HEK293 (cell line): ENCODE data around the gene TBX4.
A peak's percentile ranks its signal among the peaks of the same experiment; 100 is the strongest.

Experiments
- CTCF ChIA-PET: fragments of 350-600 bp; formaldehyde crosslinking; extraction: SDS; loops from one replicate; lab custom pipeline; 2021; ENCODE audit warnings: antibody characterized with exemption; lab: Yijun Ruan, JAX
- POLR2A ChIA-PET: fragments of 300-600 bp; formaldehyde crosslinking; extraction: SDS; loops from one replicate; lab custom pipeline; 2020; ENCODE audit warnings: antibody characterized with exemption, inconsistent platforms; lab: Yijun Ruan, JAX
- H3K27ac ChIP-seq: fragments of 200-500 bp; sonication (Bioruptor generic); 2 replicates; pipeline ENCODE4 v1.5.1; 2014; ENCODE audit warnings: low read depth, low read length, control low read depth, inconsistent platforms; ENCODE audit errors: extremely low read depth
- H3K36me3 ChIP-seq, 2 experiments: fragments of 200-500 bp in 1 of 2; sonication (Bioruptor generic) in 1 of 2; 1 replicate in 1 of 2; 2 replicates in 1 of 2; pipeline ENCODE4 v1.5.1; 2014 to 2017; ENCODE audit warnings: inconsistent platforms in 2 of 2, low read length in 2 of 2; ENCODE audit not compliant: control insufficient read depth in 2 of 2, insufficient read depth in 1 of 2
- H3K4me1 ChIP-seq: fragments of 200-500 bp; sonication (Bioruptor generic); 2 replicates; pipeline ENCODE4 v1.5.1; 2014; ENCODE audit warnings: mild to moderate bottlenecking, low read length, inconsistent platforms; ENCODE audit not compliant: control insufficient read depth, insufficient read depth
- H3K4me3 ChIP-seq: 2 replicates; pipeline ENCODE4 v1.5.1; 2011; ENCODE audit warnings: low read depth, mild to moderate bottlenecking, control low read depth, low read length, moderate library complexity
- H3K9me3 ChIP-seq: fragments of 200-500 bp; sonication (Bioruptor generic); 2 replicates; pipeline ENCODE4 v1.5.1; 2014; ENCODE audit warnings: low read depth, low read length, inconsistent platforms; ENCODE audit not compliant: control insufficient read depth, insufficient read depth
- PRDM1 ChIP-seq: fragments of 450-650 bp; formaldehyde crosslinking; IDR thresholded peaks from 2 replicates; pipeline ENCODE4; 2016; ENCODE audit warnings: missing biosample characterization, missing genetic modification characterization
- SCRT2 ChIP-seq: fragments of 450-650 bp; formaldehyde crosslinking; IDR thresholded peaks from 2 replicates; pipeline ENCODE4 v1.5.1; 2016; ENCODE audit warnings: missing biosample characterization, missing genetic modification characterization
- SP2 ChIP-seq: fragments of 450-650 bp; formaldehyde crosslinking; IDR thresholded peaks from 2 replicates; pipeline ENCODE4 v1.5.1; 2016; ENCODE audit warnings: missing biosample characterization, missing genetic modification characterization
- SP7 ChIP-seq: fragments of 450-650 bp; formaldehyde crosslinking; IDR thresholded peaks from 2 replicates; pipeline ENCODE4 v1.5.1; 2016; ENCODE audit warnings: missing biosample characterization, missing genetic modification characterization
- TRIM28 ChIP-seq: IDR thresholded peaks from 2 replicates; pipeline ENCODE4 v1.6.1; 2011; ENCODE audit warnings: low read length, control low read depth, borderline replicate concordance
- YY2 ChIP-seq: fragments of 450-650 bp; formaldehyde crosslinking; IDR thresholded peaks from 2 replicates; pipeline ENCODE4 v1.5.1; 2016; ENCODE audit warnings: missing biosample characterization, missing genetic modification characterization
- ZBTB17 ChIP-seq: fragments of 450-650 bp; formaldehyde crosslinking; IDR thresholded peaks from 2 replicates; pipeline ENCODE4 v1.5.1; 2016; ENCODE audit warnings: missing biosample characterization, missing genetic modification characterization
- ZBTB7A ChIP-seq: fragments of 450-650 bp; formaldehyde crosslinking; IDR thresholded peaks from 2 replicates; pipeline ENCODE4 v1.5.1; 2016; ENCODE audit warnings: low read depth, missing biosample characterization, missing genetic modification characterization
- ZBTB8A ChIP-seq: fragments of 450-650 bp; formaldehyde crosslinking; IDR thresholded peaks from 2 replicates; pipeline ENCODE4 v1.5.1; 2016; ENCODE audit warnings: missing biosample characterization, missing genetic modification characterization
- ZNF19 ChIP-seq: fragments of 450-650 bp; formaldehyde crosslinking; IDR thresholded peaks from 2 replicates; pipeline ENCODE4; 2016; ENCODE audit warnings: missing biosample characterization, missing genetic modification characterization, low read depth
- ZNF558 ChIP-seq: fragments of 450-650 bp; formaldehyde crosslinking; IDR thresholded peaks from 2 replicates; pipeline ENCODE4 v1.5.1; 2016; ENCODE audit warnings: missing biosample characterization, missing genetic modification characterization
- ZNF621 ChIP-seq: fragments of 450-650 bp; formaldehyde crosslinking; IDR thresholded peaks from 2 replicates; pipeline ENCODE4 v1.5.1; 2017; ENCODE audit warnings: missing biosample characterization, missing genetic modification characterization
- ZNF654 ChIP-seq: fragments of 450-650 bp; formaldehyde crosslinking; IDR thresholded peaks from 2 replicates; pipeline ENCODE4 v1.5.1; 2016; ENCODE audit warnings: low read depth, missing biosample characterization, missing genetic modification characterization
- ZNF701 ChIP-seq: fragments of 450-650 bp; formaldehyde crosslinking; IDR thresholded peaks from 2 replicates; pipeline ENCODE4 v1.5.1; 2016; ENCODE audit warnings: missing biosample characterization, missing genetic modification characterization
- ZSCAN30 ChIP-seq: fragments of 450-650 bp; IDR thresholded peaks from 2 replicates; pipeline ENCODE4 v1.5.1; 2018; ENCODE audit warnings: missing biosample characterization, mild to moderate bottlenecking, missing genetic modification characterization, moderate library complexity
- TF ChIP-seq, protein P1 (sequence below): fragments of 450-650 bp; formaldehyde crosslinking; IDR thresholded peaks from 2 replicates; pipeline ENCODE4 v1.5.1; 2016; ENCODE audit warnings: missing biosample characterization, missing genetic modification characterization
- TF ChIP-seq, protein P2 (sequence below): fragments of 450-650 bp; formaldehyde crosslinking; conservative IDR thresholded peaks from 2 replicates; pipeline ENCODE4 v1.5.1; 2016; ENCODE audit warnings: low read depth, missing biosample characterization, missing genetic modification characterization
- TF ChIP-seq, protein P3 (sequence below): fragments of 450-650 bp; formaldehyde crosslinking; IDR thresholded peaks from 2 replicates; pipeline ENCODE4 v1.5.1; 2016; ENCODE audit warnings: missing biosample characterization, missing genetic modification characterization
- TF ChIP-seq, protein P4 (sequence below): fragments of 450-650 bp; formaldehyde crosslinking; IDR thresholded peaks from 2 replicates; pipeline ENCODE4 v1.5.1; 2016; ENCODE audit warnings: missing biosample characterization, missing genetic modification characterization
- TF ChIP-seq, protein P5 (sequence below): fragments of 450-650 bp; formaldehyde crosslinking; IDR thresholded peaks from 2 replicates; pipeline ENCODE4 v1.5.1; 2017; ENCODE audit warnings: missing biosample characterization, missing genetic modification characterization
- TF ChIP-seq, protein P6 (sequence below): fragments of 450-650 bp; formaldehyde crosslinking; IDR thresholded peaks from 2 replicates; pipeline ENCODE4 v1.5.0; 2017; ENCODE audit warnings: missing biosample characterization, missing genetic modification characterization, borderline replicate concordance
- TF ChIP-seq, protein P7 (sequence below): fragments of 450-650 bp; formaldehyde crosslinking; IDR thresholded peaks from 2 replicates; pipeline ENCODE4 v1.5.1; 2016; ENCODE audit warnings: missing biosample characterization, missing genetic modification characterization

The TBX4 gene

DNA sequence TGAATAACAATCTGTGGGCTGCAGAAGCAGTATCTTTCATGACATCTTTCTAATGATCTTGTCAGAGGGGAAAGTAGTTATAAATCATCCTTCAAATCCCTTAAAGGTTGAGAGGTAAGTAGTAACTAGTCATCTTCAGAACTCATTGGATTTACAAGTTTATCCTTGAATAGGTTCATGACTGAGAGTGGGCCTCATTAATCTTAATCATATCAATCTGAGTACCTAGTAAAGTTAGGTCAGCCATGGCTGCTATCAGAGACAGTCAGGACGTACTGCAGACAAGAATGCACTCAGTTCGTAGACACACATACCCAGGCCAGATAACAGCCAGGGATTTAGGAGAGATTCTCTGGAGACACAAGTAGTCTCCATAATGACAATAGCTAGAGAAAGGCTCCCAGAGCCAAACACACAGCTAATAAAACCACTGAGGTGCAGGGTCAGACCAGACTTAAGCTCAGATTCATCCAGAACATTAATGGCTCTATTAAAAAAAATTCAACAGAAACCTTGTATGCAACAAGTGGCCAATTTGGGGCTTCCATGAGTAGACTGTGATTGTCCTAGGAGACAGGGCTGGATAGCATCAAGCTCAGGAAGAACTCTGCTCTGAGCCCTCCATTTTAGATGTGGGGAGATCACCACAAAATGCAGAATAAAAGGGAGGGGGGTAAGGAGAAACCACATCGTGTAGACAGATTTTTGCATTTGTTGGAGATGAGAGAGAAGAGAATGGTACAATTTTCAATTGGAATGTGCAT is 65.8 kb downstream of the TBX4 start:
- Histone ChIP-seq H3K4me1 (peaks cover 4% of the 10 kb centered on the region; the same call in 1 of the 2 replicates), H3K36me3 (no peaks in the 10 kb centered on the region), H3K4me3 (no peak overlapping the region), H3K9me3 (no peaks in the 10 kb centered on the region), H3K27ac (no peak overlapping the region)
- CTCF ChIA-PET: no interaction called here
- POLR2A ChIA-PET: no interaction called here
- no peak for TF ChIP-seq ZNF19 (tag by site-specific recombination)
- TF ChIP-seq, protein P1, sequence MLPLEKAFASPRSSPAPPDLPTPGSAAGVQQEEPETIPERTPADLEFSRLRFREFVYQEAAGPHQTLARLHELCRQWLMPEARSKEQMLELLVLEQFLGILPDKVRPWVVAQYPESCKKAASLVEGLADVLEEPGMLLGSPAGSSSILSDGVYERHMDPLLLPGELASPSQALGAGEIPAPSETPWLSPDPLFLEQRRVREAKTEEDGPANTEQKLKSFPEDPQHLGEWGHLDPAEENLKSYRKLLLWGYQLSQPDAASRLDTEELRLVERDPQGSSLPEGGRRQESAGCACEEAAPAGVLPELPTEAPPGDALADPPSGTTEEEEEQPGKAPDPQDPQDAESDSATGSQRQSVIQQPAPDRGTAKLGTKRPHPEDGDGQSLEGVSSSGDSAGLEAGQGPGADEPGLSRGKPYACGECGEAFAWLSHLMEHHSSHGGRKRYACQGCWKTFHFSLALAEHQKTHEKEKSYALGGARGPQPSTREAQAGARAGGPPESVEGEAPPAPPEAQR (tag by site-specific recombination): no peak
- TF ChIP-seq SP7: peak; percentile 28; the same call in 1 of the 2 replicates
- no peak for TF ChIP-seq ZNF621 (tag by site-specific recombination)
- TF ChIP-seq ZSCAN30 (tag by site-specific recombination): no peak
- TF ChIP-seq, protein P2, sequence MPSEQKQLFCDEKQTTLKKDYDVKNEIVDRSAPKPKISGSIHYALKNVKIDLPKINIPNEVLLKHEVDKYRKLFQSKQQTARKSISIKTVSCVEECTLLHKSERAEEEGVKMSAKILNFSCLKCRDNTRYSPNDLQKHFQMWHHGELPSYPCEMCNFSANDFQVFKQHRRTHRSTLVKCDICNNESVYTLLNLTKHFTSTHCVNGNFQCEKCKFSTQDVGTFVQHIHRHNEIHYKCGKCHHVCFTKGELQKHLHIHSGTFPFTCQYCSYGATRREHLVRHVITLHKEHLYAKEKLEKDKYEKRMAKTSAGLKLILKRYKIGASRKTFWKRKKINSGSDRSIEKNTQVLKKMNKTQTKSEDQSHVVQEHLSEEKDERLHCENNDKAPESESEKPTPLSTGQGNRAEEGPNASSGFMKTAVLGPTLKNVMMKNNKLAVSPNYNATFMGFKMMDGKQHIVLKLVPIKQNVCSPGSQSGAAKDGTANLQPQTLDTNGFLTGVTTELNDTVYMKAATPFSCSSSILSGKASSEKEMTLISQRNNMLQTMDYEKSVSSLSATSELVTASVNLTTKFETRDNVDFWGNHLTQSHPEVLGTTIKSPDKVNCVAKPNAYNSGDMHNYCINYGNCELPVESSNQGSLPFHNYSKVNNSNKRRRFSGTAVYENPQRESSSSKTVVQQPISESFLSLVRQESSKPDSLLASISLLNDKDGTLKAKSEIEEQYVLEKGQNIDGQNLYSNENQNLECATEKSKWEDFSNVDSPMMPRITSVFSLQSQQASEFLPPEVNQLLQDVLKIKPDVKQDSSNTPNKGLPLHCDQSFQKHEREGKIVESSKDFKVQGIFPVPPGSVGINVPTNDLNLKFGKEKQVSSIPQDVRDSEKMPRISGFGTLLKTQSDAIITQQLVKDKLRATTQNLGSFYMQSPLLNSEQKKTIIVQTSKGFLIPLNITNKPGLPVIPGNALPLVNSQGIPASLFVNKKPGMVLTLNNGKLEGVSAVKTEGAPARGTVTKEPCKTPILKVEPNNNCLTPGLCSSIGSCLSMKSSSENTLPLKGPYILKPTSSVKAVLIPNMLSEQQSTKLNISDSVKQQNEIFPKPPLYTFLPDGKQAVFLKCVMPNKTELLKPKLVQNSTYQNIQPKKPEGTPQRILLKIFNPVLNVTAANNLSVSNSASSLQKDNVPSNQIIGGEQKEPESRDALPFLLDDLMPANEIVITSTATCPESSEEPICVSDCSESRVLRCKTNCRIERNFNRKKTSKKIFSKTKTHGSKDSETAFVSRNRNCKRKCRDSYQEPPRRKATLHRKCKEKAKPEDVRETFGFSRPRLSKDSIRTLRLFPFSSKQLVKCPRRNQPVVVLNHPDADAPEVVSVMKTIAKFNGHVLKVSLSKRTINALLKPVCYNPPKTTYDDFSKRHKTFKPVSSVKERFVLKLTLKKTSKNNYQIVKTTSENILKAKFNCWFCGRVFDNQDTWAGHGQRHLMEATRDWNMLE: no peak
- TF ChIP-seq ZNF701 (tag by site-specific recombination): no peak
- TF ChIP-seq ZBTB7A (tag by site-specific recombination): no peak
- no peak for TF ChIP-seq ZBTB8A (tag by site-specific recombination)
- TF ChIP-seq PRDM1: no peak
- TF ChIP-seq, protein P3, sequence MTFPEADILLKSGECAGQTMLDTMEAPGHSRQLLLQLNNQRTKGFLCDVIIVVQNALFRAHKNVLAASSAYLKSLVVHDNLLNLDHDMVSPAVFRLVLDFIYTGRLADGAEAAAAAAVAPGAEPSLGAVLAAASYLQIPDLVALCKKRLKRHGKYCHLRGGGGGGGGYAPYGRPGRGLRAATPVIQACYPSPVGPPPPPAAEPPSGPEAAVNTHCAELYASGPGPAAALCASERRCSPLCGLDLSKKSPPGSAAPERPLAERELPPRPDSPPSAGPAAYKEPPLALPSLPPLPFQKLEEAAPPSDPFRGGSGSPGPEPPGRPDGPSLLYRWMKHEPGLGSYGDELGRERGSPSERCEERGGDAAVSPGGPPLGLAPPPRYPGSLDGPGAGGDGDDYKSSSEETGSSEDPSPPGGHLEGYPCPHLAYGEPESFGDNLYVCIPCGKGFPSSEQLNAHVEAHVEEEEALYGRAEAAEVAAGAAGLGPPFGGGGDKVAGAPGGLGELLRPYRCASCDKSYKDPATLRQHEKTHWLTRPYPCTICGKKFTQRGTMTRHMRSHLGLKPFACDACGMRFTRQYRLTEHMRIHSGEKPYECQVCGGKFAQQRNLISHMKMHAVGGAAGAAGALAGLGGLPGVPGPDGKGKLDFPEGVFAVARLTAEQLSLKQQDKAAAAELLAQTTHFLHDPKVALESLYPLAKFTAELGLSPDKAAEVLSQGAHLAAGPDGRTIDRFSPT: 0 out of 2 replicates have a peak, but pooled peaks have one; percentile 60
- peak; percentile 74 for TF ChIP-seq SCRT2
- TF ChIP-seq, protein P4, sequence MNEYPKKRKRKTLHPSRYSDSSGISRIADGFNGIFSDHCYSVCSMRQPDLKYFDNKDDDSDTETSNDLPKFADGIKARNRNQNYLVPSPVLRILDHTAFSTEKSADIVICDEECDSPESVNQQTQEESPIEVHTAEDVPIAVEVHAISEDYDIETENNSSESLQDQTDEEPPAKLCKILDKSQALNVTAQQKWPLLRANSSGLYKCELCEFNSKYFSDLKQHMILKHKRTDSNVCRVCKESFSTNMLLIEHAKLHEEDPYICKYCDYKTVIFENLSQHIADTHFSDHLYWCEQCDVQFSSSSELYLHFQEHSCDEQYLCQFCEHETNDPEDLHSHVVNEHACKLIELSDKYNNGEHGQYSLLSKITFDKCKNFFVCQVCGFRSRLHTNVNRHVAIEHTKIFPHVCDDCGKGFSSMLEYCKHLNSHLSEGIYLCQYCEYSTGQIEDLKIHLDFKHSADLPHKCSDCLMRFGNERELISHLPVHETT (tag by site-specific recombination): no peak
- TF ChIP-seq, protein P5, sequence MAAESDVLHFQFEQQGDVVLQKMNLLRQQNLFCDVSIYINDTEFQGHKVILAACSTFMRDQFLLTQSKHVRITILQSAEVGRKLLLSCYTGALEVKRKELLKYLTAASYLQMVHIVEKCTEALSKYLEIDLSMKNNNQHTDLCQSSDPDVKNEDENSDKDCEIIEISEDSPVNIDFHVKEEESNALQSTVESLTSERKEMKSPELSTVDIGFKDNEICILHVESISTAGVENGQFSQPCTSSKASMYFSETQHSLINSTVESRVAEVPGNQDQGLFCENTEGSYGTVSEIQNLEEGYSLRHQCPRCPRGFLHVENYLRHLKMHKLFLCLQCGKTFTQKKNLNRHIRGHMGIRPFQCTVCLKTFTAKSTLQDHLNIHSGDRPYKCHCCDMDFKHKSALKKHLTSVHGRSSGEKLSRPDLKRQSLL (tag by site-specific recombination): peak; percentile 41; the same call in 1 of the 2 replicates
- TF ChIP-seq ZBTB17: peak; percentile 28; the same call in 1 of the 2 replicates
- peak; percentile 24; the same call in 1 of the 2 replicates for TF ChIP-seq TRIM28
- no peak for TF ChIP-seq ZNF654 (tag by site-specific recombination)
- 0 out of 2 replicates have a peak, but pooled peaks have one; percentile 36 for TF ChIP-seq YY2 (tag by site-specific recombination)
- TF ChIP-seq, protein P6, sequence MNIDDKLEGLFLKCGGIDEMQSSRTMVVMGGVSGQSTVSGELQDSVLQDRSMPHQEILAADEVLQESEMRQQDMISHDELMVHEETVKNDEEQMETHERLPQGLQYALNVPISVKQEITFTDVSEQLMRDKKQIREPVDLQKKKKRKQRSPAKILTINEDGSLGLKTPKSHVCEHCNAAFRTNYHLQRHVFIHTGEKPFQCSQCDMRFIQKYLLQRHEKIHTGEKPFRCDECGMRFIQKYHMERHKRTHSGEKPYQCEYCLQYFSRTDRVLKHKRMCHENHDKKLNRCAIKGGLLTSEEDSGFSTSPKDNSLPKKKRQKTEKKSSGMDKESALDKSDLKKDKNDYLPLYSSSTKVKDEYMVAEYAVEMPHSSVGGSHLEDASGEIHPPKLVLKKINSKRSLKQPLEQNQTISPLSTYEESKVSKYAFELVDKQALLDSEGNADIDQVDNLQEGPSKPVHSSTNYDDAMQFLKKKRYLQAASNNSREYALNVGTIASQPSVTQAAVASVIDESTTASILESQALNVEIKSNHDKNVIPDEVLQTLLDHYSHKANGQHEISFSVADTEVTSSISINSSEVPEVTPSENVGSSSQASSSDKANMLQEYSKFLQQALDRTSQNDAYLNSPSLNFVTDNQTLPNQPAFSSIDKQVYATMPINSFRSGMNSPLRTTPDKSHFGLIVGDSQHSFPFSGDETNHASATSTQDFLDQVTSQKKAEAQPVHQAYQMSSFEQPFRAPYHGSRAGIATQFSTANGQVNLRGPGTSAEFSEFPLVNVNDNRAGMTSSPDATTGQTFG: no peak
- no peak for TF ChIP-seq ZNF558 (tag by site-specific recombination)
- TF ChIP-seq, protein P7, sequence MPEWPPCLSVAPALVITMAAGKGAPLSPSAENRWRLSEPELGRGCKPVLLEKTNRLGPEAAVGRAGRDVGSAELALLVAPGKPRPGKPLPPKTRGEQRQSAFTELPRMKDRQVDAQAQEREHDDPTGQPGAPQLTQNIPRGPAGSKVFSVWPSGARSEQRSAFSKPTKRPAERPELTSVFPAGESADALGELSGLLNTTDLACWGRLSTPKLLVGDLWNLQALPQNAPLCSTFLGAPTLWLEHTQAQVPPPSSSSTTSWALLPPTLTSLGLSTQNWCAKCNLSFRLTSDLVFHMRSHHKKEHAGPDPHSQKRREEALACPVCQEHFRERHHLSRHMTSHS (tag by site-specific recombination): no peak
- TF ChIP-seq SP2: no peak
